GM12875 (cell line): ENCODE data around the gene STRIP1.

Experiments
- H3K4me3 ChIP-seq: one replicate; pipeline ENCODE4 v1.5.1; 2011; ENCODE audit warnings: low read depth, low read length, control low read depth
- CTCF ChIP-seq: IDR thresholded peaks from 2 replicates; pipeline ENCODE4 v1.5.1; 2011; ENCODE audit warnings: low read depth, mild to moderate bottlenecking, control low read depth, inconsistent platforms, low read length, moderate library complexity, borderline replicate concordance; ENCODE audit not compliant: insufficient read depth

Gene STRIP1

GRCh38 chr1:110083061-110083865 lies 48.8 kb downstream of the STRIP1 start:
- TF ChIP-seq CTCF: no peak
- H3K4me3 ChIP-seq: peak overlapping the region; percentile 57

- TF ChIP-seq CTCF: no peak
- H3K4me3 ChIP-seq: peak overlapping the region; percentile 57
Measured at GRCh38 chr1:110083866-110084226, 49.4 kb downstream of the STRIP1 start.

- no peak for TF ChIP-seq CTCF
- peak overlapping the region; percentile 57 for H3K4me3 ChIP-seq
Measured at GRCh38 chr1:110084227-110085078, 50.0 kb downstream of the STRIP1 start.

GRCh38 chr1:110085671-110086070 lies 51.2 kb downstream of the STRIP1 start:
- no peak for TF ChIP-seq CTCF
- no peak overlapping the region for H3K4me3 ChIP-seq

GRCh38 chr1:110086961-110087360 lies 52.5 kb downstream of the STRIP1 start:
- TF ChIP-seq CTCF: no peak
- no peak overlapping the region for H3K4me3 ChIP-seq

GRCh38 chr1:110087812-110088738 lies 53.7 kb downstream of the STRIP1 start:
- no peak overlapping the region for H3K4me3 ChIP-seq
- peak; percentile 65; the same call in 1 of the 2 replicates for TF ChIP-seq CTCF
